Thyroid gland (tissue), 4 donors: ENCODE results near the gene SPDYE16.
"Not testable (repeated sequence)": the region's sequence is repeated elsewhere in the genome, so short reads cannot be mapped to it uniquely, and the experiment has no call there.

Source experiments
- CTCF ChIP-seq, 6 experiments: fragments of 200-600 bp in 3 of 6; fragments of 450-650 bp in 3 of 6; sonication (generic) in 3 of 6; IDR thresholded peaks; one replicate each; pipeline ENCODE4 v1.5.1; 2016 to 2019; ENCODE audit warnings: antibody characterized with exemption in 6 of 6, mild to moderate bottlenecking in 2 of 6, inconsistent platforms in 1 of 6, moderate library complexity in 1 of 6
- POLR2A ChIP-seq, 2 donors: fragments of 450-650 bp; IDR thresholded peaks; one replicate each; pipeline ENCODE4 v1.6.1; 2017; ENCODE audit warnings: antibody characterized with exemption in 2 of 2, mild to moderate bottlenecking in 2 of 2, moderate library complexity in 1 of 2

- TF ChIP-seq CTCF, POLR2A (IDR thresholded peaks at IDR 0.05): not testable (repeated sequence)
Observed at GRCh38 chr7:76526183-76526582, 16.9 kb downstream of the SPDYE16 start.
